GM13977 (cell line): ENCODE measurements around the gene DNMBP.

Source experiments
- DNase-seq: peaks from one replicate; pipeline ENCODE4 v3.0.0; 2012; ENCODE audit warnings: low spot score
- CTCF ChIP-seq: IDR thresholded peaks from 2 replicates; pipeline ENCODE4 v1.5.1; 2012; ENCODE audit warnings: mild to moderate bottlenecking, control low read depth; ENCODE audit not compliant: insufficient read depth; ENCODE audit errors: extremely low read depth, missing control alignments
- in situ Hi-C: fragments of 300-500 bp; cut with MboI; formaldehyde crosslinking; loops from one replicate; pipeline ENCODE4 v1.12.0; 2022; ENCODE audit warnings: low sequenced_read_pairs, low pct_unique_long_range_greater_than_20kb, mixed read lengths, inconsistent platforms; ENCODE audit not compliant: unreplicated experiment

The DNMBP gene

GRCh38 chr10:99999319-100000108 is 10.2 kb downstream of the DNMBP start:
- no peak for DNase-seq
- no peak for TF ChIP-seq CTCF
- in situ Hi-C loops: no loop called here

GRCh38 chr10:99998889-99999288 is 10.9 kb downstream of the DNMBP start:
- no peak for DNase-seq
- no peak for TF ChIP-seq CTCF

GRCh38 chr10:99996671-99997648 is 12.8 kb downstream of the DNMBP start:
- TF ChIP-seq CTCF: no peak
- no peak for DNase-seq
- in situ Hi-C loops: no loop called here

More at GRCh38 chr10:99998889-99999288, 10.9 kb downstream of the DNMBP start:
- in situ Hi-C loops: no loop called here

GRCh38 chr10:99995713-99996112 is 14.0 kb downstream of the DNMBP start:
- TF ChIP-seq CTCF: no peak
- in situ Hi-C loops: no loop called here
- DNase-seq: no peak

GRCh38 chr10:99995269-99995668 is 14.5 kb downstream of the DNMBP start:
- no peak for DNase-seq
- in situ Hi-C loops: no loop called here
- no peak for TF ChIP-seq CTCF

GRCh38 chr10:99994801-99995200 is 14.9 kb downstream of the DNMBP start:
- no peak for TF ChIP-seq CTCF
- no peak for DNase-seq
- in situ Hi-C loops: no loop called here
